AML-193 (cell line): ENCODE results near the gene PNO1.
"Not testable (repeated sequence)": the region's sequence is repeated elsewhere in the genome, so short reads cannot be mapped to it uniquely, and the experiment has no call there.

Experiments
- DNase-seq, 2 experiments: peaks; one replicate each; lab custom pipeline; 2025; lab: John Stamatoyannopoulos, UW

PNO1 gene

DNA sequence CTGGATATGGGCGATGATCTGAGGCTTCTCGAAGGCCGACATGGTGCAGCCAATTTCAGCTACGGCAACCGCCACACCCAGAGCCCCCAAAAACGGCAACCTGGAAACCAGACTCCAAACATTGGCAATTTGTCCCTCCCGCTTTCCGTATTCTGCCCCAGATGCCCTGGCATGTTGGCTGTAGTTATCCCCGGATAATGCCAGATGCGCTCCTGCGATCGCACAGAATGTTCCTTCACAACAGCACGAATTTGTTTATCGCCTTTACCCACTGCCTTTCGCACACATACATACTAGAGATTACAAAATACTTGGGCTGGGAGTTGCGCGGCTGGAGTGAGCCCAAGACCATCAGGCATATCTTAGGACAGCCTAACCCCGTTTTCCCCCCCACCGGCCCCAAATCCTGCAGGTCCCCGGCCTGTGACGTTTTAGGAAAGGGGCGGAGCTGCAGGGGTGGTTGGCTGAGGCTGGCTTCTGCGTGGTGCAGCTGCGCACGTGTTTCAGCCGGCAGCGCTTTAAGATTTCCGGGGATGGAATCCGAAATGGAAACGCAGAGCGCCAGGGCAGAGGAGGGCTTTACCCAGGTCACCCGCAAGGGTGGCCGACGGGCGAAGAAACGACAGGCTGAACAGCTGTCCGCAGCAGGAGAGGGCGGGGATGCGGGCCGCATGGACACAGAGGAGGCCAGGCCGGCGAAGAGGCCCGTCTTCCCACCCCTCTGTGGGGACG lies at the start of gene PNO1:
TSS of gene PNO1 (plus strand) at position 487 of the 732 bp plus-strand sequence. CDS start at position 534, 47 bp downstream.
- DNase-seq: peak; percentile 91 to 93

DNA sequence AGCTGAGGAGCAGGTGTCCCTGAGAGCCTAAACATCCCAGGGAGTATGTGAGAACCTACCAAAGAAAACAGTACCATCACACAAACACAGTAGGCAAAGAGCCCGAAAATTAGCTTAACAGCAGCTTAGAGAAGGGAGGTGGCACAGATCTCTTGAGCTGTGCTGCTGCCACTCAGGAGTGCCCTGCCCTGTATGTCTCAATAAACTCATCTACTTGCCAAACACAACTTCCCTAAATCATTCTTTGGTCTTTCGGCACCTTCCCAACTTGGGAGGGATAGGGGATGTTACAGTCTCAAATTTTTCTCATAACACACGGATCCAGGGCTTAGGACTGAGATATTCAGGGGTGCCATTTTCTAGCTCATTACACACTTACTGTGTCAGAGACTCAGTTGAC lies 49.6 kb upstream of the PNO1 start:
- DNase-seq: peak; percentile 55 to 62

DNA sequence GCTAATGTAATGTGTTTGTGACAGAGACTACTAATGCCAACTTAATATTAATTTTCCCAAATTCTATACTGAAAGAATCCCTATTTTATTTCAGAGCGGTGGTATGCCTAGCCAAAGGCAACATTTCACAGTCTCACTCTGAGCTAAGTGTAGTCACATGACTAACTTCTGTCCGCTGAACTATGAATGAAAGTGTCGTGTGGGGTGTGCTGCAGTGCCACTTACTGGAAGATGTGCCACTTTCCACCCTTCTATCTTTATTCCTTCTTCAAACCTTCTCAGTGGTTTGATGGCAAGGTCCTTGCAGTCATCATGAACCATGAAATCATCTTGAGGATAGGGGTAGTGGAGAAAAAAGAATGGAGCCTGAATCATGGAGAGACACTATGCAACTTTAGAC lies 47.6 kb upstream of the PNO1 start:
- no peak for DNase-seq

DNA sequence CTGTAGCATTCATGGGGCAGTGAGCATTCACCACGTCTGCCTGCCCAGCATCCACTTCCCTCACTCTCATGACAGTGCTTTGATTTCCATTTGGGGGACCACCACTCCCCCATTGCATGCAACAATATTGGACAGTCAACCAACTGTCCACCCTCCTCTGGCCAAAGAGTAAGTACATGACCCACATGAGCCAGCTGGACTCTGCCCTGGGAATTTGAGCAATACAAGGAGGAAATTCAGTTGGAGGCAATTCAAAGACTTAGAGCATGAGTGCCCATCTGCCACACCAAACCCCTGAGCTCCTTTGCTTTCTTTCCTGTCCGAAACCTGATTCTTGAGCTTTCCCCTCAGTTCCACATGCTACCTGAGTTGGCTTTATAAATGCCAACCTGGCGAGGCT lies 41.7 kb upstream of the PNO1 start:
- no peak for DNase-seq

- DNase-seq: not testable (repeated sequence)
Measured at GRCh38 chr2:68117922-68118321, 39.8 kb upstream of the PNO1 start.

DNA sequence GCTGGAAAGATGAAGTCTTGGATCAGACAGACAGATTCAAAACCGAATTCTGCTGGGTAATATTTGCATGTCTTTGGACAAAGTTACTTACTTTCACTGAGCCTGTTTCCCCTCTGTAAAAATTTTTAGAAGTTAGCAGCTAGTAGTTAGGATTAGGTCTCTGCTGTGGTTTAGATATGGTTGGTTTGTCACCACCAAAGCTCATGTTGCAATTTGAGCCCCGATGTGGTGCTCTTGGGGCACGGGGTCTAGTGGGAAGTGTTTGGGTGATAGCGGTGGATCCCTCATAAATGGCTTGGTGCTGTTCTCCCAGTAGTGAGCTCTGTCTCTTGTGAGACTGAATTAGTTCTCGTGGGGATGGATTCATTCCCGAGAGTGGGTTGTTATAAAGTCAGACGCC lies 38.9 kb upstream of the PNO1 start:
- DNase-seq: no peak

DNA sequence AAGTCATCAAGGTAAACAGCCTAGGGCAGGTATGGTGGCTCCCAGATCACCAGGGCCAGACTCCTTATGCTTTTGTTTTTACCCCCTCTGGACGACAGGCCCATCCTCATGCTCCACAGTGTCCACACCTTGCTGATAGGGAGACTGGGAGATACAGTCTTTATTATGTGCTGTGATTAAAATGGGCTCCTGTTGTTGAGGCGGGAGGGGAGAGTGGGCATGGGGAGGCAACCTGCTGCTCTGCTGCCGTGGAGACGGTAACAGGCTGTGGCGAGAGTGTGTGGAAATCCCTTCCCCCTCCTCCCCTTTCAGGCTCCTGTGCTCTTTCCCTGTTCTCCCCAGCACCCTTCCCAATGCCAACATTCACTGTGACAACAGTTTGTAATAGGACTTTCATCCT lies 38.2 kb upstream of the PNO1 start:
- DNase-seq: no peak

DNA sequence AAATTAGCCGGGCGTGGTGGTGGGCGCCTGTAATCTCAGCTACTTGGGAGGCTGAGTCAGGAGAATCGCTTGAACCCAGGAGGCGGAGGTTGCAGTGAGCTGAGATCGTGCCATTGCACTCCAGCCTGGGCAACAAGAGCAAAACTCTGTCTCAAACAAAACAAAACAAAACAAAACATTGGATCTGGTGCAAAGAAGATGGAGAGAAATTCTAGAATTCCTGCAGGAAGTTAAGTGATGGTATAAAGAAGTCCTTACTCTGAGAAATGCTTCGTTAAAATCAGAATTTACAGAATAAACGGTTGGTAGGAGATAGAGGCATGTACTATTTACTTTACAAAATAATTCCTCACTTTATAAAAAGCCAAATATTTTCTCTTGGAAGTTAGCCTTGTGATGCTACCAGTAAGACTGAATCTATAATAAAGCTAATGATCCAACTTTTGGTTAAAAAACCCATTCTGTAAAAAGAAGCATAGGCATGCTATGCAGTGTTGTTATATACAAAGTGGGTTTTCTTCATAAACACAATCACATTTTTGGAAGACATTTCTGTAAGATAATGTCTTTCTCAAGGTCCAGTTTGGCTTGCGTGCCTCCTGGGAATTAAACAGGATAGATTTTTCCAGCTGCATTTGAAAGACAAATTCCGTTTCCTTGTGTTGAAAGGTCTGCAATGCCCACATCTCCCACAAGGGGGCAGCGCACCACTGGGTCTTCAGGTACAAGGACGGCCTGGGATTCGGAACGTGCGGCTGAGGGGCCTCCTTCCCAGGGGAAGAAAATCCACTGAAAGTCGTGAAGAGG lies 35.6 kb upstream of the PNO1 start:
- peak; percentile 37 to 38 for DNase-seq

GRCh38 chr2:68122680-68122964 lies 35.1 kb upstream of the PNO1 start:
- DNase-seq: no peak

GRCh38 chr2:68124321-68124720 lies 33.4 kb upstream of the PNO1 start:
- DNase-seq: no peak

- DNase-seq: no peak
Measured at GRCh38 chr2:68125821-68126220, 31.9 kb upstream of the PNO1 start.

- no peak for DNase-seq
Measured at GRCh38 chr2:68126561-68126960, 31.1 kb upstream of the PNO1 start.

- DNase-seq: no peak
Measured at GRCh38 chr2:68127358-68128242, 30.1 kb upstream of the PNO1 start.

DNA sequence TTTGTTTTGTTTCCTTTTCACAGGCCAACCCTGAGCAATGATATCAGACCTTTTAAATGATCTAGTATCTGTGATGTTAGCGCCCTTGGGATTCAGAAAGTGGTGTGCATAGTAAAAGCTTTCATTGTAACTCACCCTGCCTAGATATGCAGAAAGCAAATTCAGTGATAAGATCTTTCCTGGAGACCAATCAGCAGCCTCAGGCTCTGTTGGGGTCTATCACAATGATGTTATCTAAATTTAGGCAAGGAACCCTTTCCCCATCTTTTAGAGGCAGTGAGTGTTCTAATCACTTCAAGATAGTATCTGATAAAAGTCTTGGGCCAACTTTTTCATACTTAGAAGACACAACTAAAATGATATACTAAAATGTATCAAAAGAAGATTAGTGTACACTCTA lies 23.6 kb upstream of the PNO1 start:
- no peak for DNase-seq

DNA sequence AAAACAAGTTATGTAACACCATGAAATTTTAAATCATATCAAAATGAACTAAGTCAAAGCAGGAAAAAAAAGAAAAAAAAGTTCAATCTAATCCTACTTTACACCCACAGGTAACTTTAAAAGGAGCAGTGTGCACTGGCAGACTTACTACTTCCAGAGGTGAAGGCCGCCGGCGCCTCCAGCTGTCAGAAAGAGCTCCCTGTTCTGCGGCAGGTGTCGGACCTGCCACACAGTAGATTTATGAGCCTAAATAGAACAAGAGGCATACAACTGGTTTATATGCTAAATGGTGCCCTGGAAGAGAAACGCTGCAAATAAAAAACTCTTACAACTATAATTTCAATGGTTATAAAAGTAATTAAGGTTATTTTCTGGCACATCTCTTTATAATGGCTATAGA lies 23.1 kb upstream of the PNO1 start:
- DNase-seq: no peak

GRCh38 chr2:68135448-68136320 lies 22.0 kb upstream of the PNO1 start:
- DNase-seq: no peak

GRCh38 chr2:68141875-68142274 lies 15.8 kb upstream of the PNO1 start:
- DNase-seq: no peak

DNA sequence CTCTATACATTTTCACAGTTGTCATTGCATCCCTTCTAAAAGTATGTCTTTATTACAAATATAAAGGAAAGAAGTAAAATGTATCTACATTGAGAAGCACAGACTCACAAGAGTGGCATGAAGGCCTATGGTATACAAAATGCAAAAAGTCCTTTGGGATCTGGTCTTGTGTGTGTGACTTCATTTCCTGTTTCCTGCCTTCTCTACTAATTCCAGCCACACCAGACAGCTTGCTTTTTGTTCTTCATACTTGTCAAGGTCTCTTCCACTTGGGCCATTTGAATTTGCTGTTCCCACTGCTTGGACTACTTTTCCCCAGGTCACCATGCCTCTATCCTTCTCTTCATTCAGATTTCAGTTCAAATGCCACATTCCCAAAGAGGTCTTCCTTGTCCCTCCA lies 6.7 kb upstream of the PNO1 start:
- no peak for DNase-seq

- DNase-seq: no peak
Measured at GRCh38 chr2:68152681-68153347, 4.9 kb upstream of the PNO1 start.

- DNase-seq: no peak
Measured at GRCh38 chr2:68155618-68156017, 2.1 kb upstream of the PNO1 start.

DNA sequence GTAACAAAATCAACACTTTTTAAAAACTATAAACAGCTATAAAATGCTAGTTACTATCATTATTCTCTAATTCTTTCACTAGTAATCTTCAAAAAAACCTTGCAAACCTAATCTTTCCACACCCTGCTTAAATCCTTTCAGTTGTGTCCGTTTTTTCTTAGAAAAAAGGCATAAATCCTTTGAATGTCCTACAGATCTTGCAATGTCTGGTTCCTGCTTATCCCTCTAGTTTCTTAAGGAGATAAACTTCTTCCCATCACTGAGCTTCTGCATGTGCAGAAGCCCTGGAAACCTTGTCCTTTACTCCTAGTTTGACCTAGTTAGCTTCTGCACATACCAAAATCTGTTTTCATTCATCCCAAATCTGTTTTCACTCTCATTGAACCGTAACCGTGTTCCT lies 1.3 kb upstream of the PNO1 start:
- no peak for DNase-seq
